Mesenchymal stem cell (in vitro differentiated cells and primary cell): ENCODE measurements around the gene FBXW8.

Source experiments
- DNase-seq: peaks from one replicate; pipeline ENCODE4 v3.0.0-alpha.2; 2013
- H2AFZ ChIP-seq: one replicate; pipeline ENCODE4 v1.6.1; 2013; ENCODE audit warnings: low read depth, mild to moderate bottlenecking, control low read depth, inconsistent platforms, low read length, moderate library complexity
- H2AK5ac ChIP-seq: 2 replicates; pipeline ENCODE4 v1.6.1; 2013; ENCODE audit warnings: low read length, moderate library complexity, mild to moderate bottlenecking, inconsistent platforms; ENCODE audit not compliant: severe bottlenecking
- H2BK120ac ChIP-seq: one replicate; pipeline ENCODE4 v1.6.1; 2013; ENCODE audit warnings: low read depth, mild to moderate bottlenecking, inconsistent platforms, low read length, moderate library complexity
- H2BK12ac ChIP-seq, 2 experiments: one replicate each; pipeline ENCODE4 v1.6.1; 2013; ENCODE audit warnings: inconsistent platforms in 2 of 2, low read length in 2 of 2, mild to moderate bottlenecking in 2 of 2, moderate library complexity in 2 of 2, control low read depth in 1 of 2
- H2BK15ac ChIP-seq: one replicate; pipeline ENCODE4 v1.6.1; 2013; ENCODE audit warnings: mild to moderate bottlenecking, low read depth, inconsistent platforms; ENCODE audit not compliant: poor library complexity, severe bottlenecking
- H2BK5ac ChIP-seq: 2 replicates; pipeline ENCODE4 v1.6.1; 2013; ENCODE audit warnings: low read depth, mild to moderate bottlenecking, low read length, control low read depth, inconsistent platforms; ENCODE audit not compliant: poor library complexity, severe bottlenecking
- H3K14ac ChIP-seq, 2 experiments: one replicate each; pipeline ENCODE4 v1.6.1; 2013; ENCODE audit warnings: inconsistent platforms in 2 of 2, low read length in 2 of 2, control low read depth in 1 of 2, mild to moderate bottlenecking in 1 of 2, moderate library complexity in 1 of 2
- H3K18ac ChIP-seq, 2 experiments: one replicate each; pipeline ENCODE4 v1.6.1; 2013; ENCODE audit warnings: inconsistent platforms in 2 of 2, low read length in 2 of 2, control low read depth in 1 of 2, low read depth in 1 of 2, mild to moderate bottlenecking in 1 of 2
- H3K23ac ChIP-seq, 2 experiments: one replicate each; pipeline ENCODE4 v1.6.1; 2013; ENCODE audit warnings: inconsistent platforms in 2 of 2, low read length in 2 of 2, mild to moderate bottlenecking in 2 of 2, moderate library complexity in 2 of 2, control low read depth in 1 of 2
- H3K27ac ChIP-seq: 2 replicates; pipeline ENCODE4 v1.5.1; 2013; ENCODE audit warnings: mild to moderate bottlenecking, moderate library complexity, low read length, control low read depth, inconsistent platforms; ENCODE audit not compliant: poor library complexity, severe bottlenecking
- H3K27me3 ChIP-seq, 2 experiments: 2 replicates each; pipeline versions ENCODE4 v1.6.1 to v1.7.0; 2013; ENCODE audit warnings: low read length in 2 of 2, mild to moderate bottlenecking in 2 of 2, moderate library complexity in 2 of 2, control low read depth in 1 of 2, inconsistent platforms in 1 of 2; ENCODE audit not compliant: control insufficient read depth in 1 of 2, insufficient read depth in 1 of 2
- H3K36me3 ChIP-seq, 2 experiments: 2 replicates each; pipeline versions ENCODE4 v1.6.1 to v1.7.0; 2013; ENCODE audit warnings: low read length in 2 of 2, control low read depth in 1 of 2, inconsistent platforms in 1 of 2, low read depth in 1 of 2, mild to moderate bottlenecking in 1 of 2; ENCODE audit not compliant: insufficient read depth in 2 of 2, control insufficient read depth in 1 of 2
- H3K4ac ChIP-seq, 2 experiments: one replicate each; pipeline ENCODE4 v1.6.1; 2013; ENCODE audit warnings: inconsistent platforms in 2 of 2, low read length in 2 of 2, mild to moderate bottlenecking in 2 of 2, moderate library complexity in 2 of 2, control low read depth in 1 of 2, low read depth in 1 of 2
- H3K4me1 ChIP-seq: 2 replicates; pipeline ENCODE4 v1.6.1; 2013; ENCODE audit warnings: low read depth, low read length, control low read depth; ENCODE audit not compliant: control insufficient read depth, insufficient read depth
- H3K4me2 ChIP-seq: 2 replicates; pipeline ENCODE4 v1.6.1; 2013; ENCODE audit warnings: low read length, mild to moderate bottlenecking, inconsistent platforms; ENCODE audit not compliant: poor library complexity, severe bottlenecking
- H3K4me3 ChIP-seq, 2 experiments: 2 replicates each; pipeline versions ENCODE4 v1.5.1 to v1.7.0; 2013; ENCODE audit warnings: low read length in 2 of 2, mild to moderate bottlenecking in 2 of 2, control low read depth in 1 of 2, low read depth in 1 of 2; ENCODE audit not compliant: insufficient read depth in 1 of 2
- H3K79me1 ChIP-seq: replicated peaks from 2 replicates; pipeline ENCODE4 v1.6.1; 2013; ENCODE audit warnings: mild to moderate bottlenecking, control low read depth, low read length, inconsistent platforms; ENCODE audit not compliant: poor library complexity, severe bottlenecking
- H3K9ac ChIP-seq: 2 replicates; pipeline ENCODE4 v1.7.0; 2013; ENCODE audit warnings: mild to moderate bottlenecking, low read length, moderate library complexity
- H3K9me3 ChIP-seq: 2 replicates; pipeline ENCODE4 v1.7.0; 2013; ENCODE audit warnings: mild to moderate bottlenecking, low read length; ENCODE audit not compliant: control insufficient read depth
- H4K8ac ChIP-seq: one replicate; pipeline ENCODE4 v1.6.1; 2013; ENCODE audit warnings: inconsistent platforms, mild to moderate bottlenecking, low read length, moderate library complexity
- H4K91ac ChIP-seq: one replicate; pipeline ENCODE4 v1.6.1; 2013; ENCODE audit warnings: mild to moderate bottlenecking, low read length, inconsistent platforms
- WGBS: methylation state at CpG from one replicate; pipeline ENCODE4 v1.1.7; 2013; ENCODE audit warnings: mixed read lengths; 5-methylcytosine and 5-hydroxymethylcytosine counted together

Gene FBXW8

GRCh38 chr12:116894913-116895312 lies 15.8 kb upstream of the FBXW8 start:
- Histone ChIP-seq H3K27ac (no peak overlapping the region), H3K9ac (no peak overlapping the region), H2BK15ac (no peak overlapping the region), H3K9me3 (peaks cover 6% of the 10 kb centered on the region), H3K36me3 (no peaks in the 10 kb centered on the region), H3K4me1 (no peaks in the 10 kb centered on the region), H3K18ac (no peak overlapping the region), H2BK120ac (no peak overlapping the region), H4K91ac (no peak overlapping the region), H3K79me1 (no peaks in the 10 kb centered on the region), H2BK12ac (no peak overlapping the region), H3K27me3 (peaks cover 25 to 38% of the 10 kb centered on the region in 2 experiments), H3K14ac (no peak overlapping the region), H2AFZ (no peak overlapping the region), H3K4me3 (no peak overlapping the region), H4K8ac (no peak overlapping the region), H2AK5ac (no peak overlapping the region), H3K23ac (no peak overlapping the region), H2BK5ac (no peak overlapping the region), H3K4ac (no peak overlapping the region), H3K4me2 (no peak overlapping the region)
- no peak for DNase-seq
- WGBS, result 89% methylated on average over 3 of the region's 3 CpGs

GRCh38 chr12:116896411-116896924 lies 14.3 kb upstream of the FBXW8 start:
- Histone ChIP-seq H3K4ac (no peak overlapping the region), H3K9me3 (no peaks in the 10 kb centered on the region), H2BK5ac (no peak overlapping the region), H3K23ac (no peak overlapping the region), H2AK5ac (no peak overlapping the region), H2BK120ac (no peak overlapping the region), H3K36me3 (no peaks in the 10 kb centered on the region), H3K4me3 (no peak overlapping the region), H3K14ac (no peak overlapping the region), H2BK15ac (no peak overlapping the region), H3K79me1 (no peaks in the 10 kb centered on the region), H3K18ac (no peak overlapping the region), H4K8ac (no peak overlapping the region), H4K91ac (no peak overlapping the region), H3K27me3 (peaks cover 30 to 51% of the 10 kb centered on the region in 2 experiments), H2AFZ (no peak overlapping the region), H2BK12ac (no peak overlapping the region), H3K9ac (no peak overlapping the region), H3K4me2 (no peak overlapping the region), H3K4me1 (no peaks in the 10 kb centered on the region), H3K27ac (no peak overlapping the region)
- no peak for DNase-seq
- WGBS, result 81% methylated on average over 7 of the region's 7 CpGs

GRCh38 chr12:116897476-116897875 lies 13.3 kb upstream of the FBXW8 start:
- no peak overlapping the region for H2AK5ac ChIP-seq
- H2BK120ac ChIP-seq, result no peak overlapping the region
- no peak overlapping the region for H3K4me2 ChIP-seq
- no peak overlapping the region for H2BK5ac ChIP-seq
- H3K79me1 ChIP-seq, result no peaks in the 10 kb centered on the region
- no peak overlapping the region for H3K9ac ChIP-seq
- no peaks in the 10 kb centered on the region for H3K9me3 ChIP-seq
- H3K14ac ChIP-seq, result no peak overlapping the region
- peaks cover 30 to 60% of the 10 kb centered on the region in 2 experiments for H3K27me3 ChIP-seq
- H3K4ac ChIP-seq, result no peak overlapping the region
- no peak overlapping the region for H3K4me3 ChIP-seq
- DNase-seq, result no peak
- H3K18ac ChIP-seq, result no peak overlapping the region
- no peaks in the 10 kb centered on the region for H3K4me1 ChIP-seq
- 84% methylated on average over 4 of the region's 4 CpGs for WGBS
- H4K91ac ChIP-seq, result no peak overlapping the region
- no peak overlapping the region for H2AFZ ChIP-seq
- no peaks in the 10 kb centered on the region for H3K36me3 ChIP-seq
- H2BK12ac ChIP-seq, result no peak overlapping the region
- no peak overlapping the region for H4K8ac ChIP-seq
- H3K23ac ChIP-seq, result no peak overlapping the region
- H3K27ac ChIP-seq, result no peak overlapping the region
- no peak overlapping the region for H2BK15ac ChIP-seq

GRCh38 chr12:116898669-116899068 lies 12.1 kb upstream of the FBXW8 start:
- no peaks in the 10 kb centered on the region for H3K4me1 ChIP-seq
- no peak overlapping the region for H2BK5ac ChIP-seq
- no peak for DNase-seq
- peaks cover 30 to 63% of the 10 kb centered on the region in 2 experiments for H3K27me3 ChIP-seq
- H3K79me1 ChIP-seq, result no peaks in the 10 kb centered on the region
- no peak overlapping the region for H3K4me2 ChIP-seq
- no peak overlapping the region for H3K4me3 ChIP-seq
- H2BK120ac ChIP-seq, result no peak overlapping the region
- no peaks in the 10 kb centered on the region for H3K36me3 ChIP-seq
- H3K4ac ChIP-seq, result no peak overlapping the region
- H3K18ac ChIP-seq, result no peak overlapping the region
- H2BK15ac ChIP-seq, result no peak overlapping the region
- H2AK5ac ChIP-seq, result no peak overlapping the region
- H3K27ac ChIP-seq, result no peak overlapping the region
- H4K8ac ChIP-seq, result no peak overlapping the region
- H3K9ac ChIP-seq, result no peak overlapping the region
- no peak overlapping the region for H4K91ac ChIP-seq
- no peak overlapping the region for H2AFZ ChIP-seq
- H3K9me3 ChIP-seq, result no peaks in the 10 kb centered on the region
- H3K14ac ChIP-seq, result no peak overlapping the region
- H2BK12ac ChIP-seq, result no peak overlapping the region
- WGBS, result 72% methylated on average over 3 of the region's 3 CpGs
- no peak overlapping the region for H3K23ac ChIP-seq
